HepG2 (cell line): ENCODE results near the gene KLHL21. TPM values are rescaled to one million over a fixed set of nuclear protein-coding genes. Genes with fewer than 3 reads are reported as not detected.

Experiments used
- DMAP1 ChIP-seq: IDR thresholded peaks from 2 replicates; pipeline ENCODE4 v1.6.1; 2016
- GABPA ChIP-seq, 2 experiments: IDR thresholded peaks; 2 replicates each; pipeline ENCODE4 v1.6.1; 2011 to 2016; ENCODE audit warnings: low read depth in 2 of 2, low read length in 1 of 2, missing biosample characterization in 1 of 2, missing genetic modification characterization in 1 of 2
- HNF4A ChIP-seq: sonication (generic); formaldehyde crosslinking; IDR thresholded peaks from 2 replicates; pipeline ENCODE4 v1.4.0; 2020; ENCODE audit warnings: missing genetic modification reagents
- KMT2A ChIP-seq: sonication (generic); formaldehyde crosslinking; IDR thresholded peaks from 2 replicates; pipeline ENCODE4 v1.4.0; 2020; ENCODE audit warnings: missing genetic modification reagents
- MED1 ChIP-seq: sonication (generic); formaldehyde crosslinking; IDR thresholded peaks from 2 replicates; pipeline ENCODE4 v1.4.0; 2020; ENCODE audit warnings: missing genetic modification reagents
- NFKB2 ChIP-seq: sonication (generic); formaldehyde crosslinking; IDR thresholded peaks from 2 replicates; pipeline ENCODE4 v1.4.0; 2020; ENCODE audit warnings: missing genetic modification reagents, borderline replicate concordance
- RCOR2 ChIP-seq: IDR thresholded peaks from 2 replicates; pipeline ENCODE4 v1.6.1; 2016; ENCODE audit warnings: missing biosample characterization, missing genetic modification reagents
- SETDB1 ChIP-seq: sonication (generic); formaldehyde crosslinking; IDR thresholded peaks from 2 replicates; pipeline ENCODE4 v1.5.1; 2020; ENCODE audit warnings: missing genetic modification reagents, mild to moderate bottlenecking, borderline replicate concordance
- SIX1 ChIP-seq: sonication (generic); formaldehyde crosslinking; IDR thresholded peaks from 2 replicates; pipeline ENCODE4 v1.4.0; 2020; ENCODE audit warnings: missing genetic modification reagents, borderline replicate concordance
- SMARCC2 ChIP-seq: fragments of 450-650 bp; IDR thresholded peaks from 2 replicates; pipeline ENCODE4 v1.6.1; 2017; ENCODE audit warnings: antibody characterized with exemption, mild to moderate bottlenecking
- ZKSCAN1 ChIP-seq: fragments of 150-350 bp; IDR thresholded peaks from 2 replicates; pipeline ENCODE4 v1.6.1; 2014; ENCODE audit warnings: low read length
- ZNF296 ChIP-seq: sonication (generic); formaldehyde crosslinking; conservative IDR thresholded peaks from 2 replicates; pipeline ENCODE4 v1.5.0; 2020; ENCODE audit warnings: mild to moderate bottlenecking, missing genetic modification reagents
- ZNF577 ChIP-seq: sonication (generic); formaldehyde crosslinking; IDR thresholded peaks from 2 replicates; pipeline ENCODE4 v1.4.0; 2020; ENCODE audit warnings: mild to moderate bottlenecking, low read depth, missing genetic modification reagents, borderline replicate concordance
- ZNF782 ChIP-seq: sonication (generic); formaldehyde crosslinking; IDR thresholded peaks from 2 replicates; pipeline ENCODE4 v1.4.0; 2020; ENCODE audit warnings: missing genetic modification reagents, mild to moderate bottlenecking, borderline replicate concordance
- polyA plus RNA-seq, 8 experiments: library from polyadenylated mRNA; depleted of rRNA in 3 of 8; stranded (reverse) in 7 of 8; unstranded in 1 of 8; fragments of >200 nt; fragmentation: Illumina TruSeq in 4 of 8; extraction: Trizol in 4 of 8; gene quantifications; 2 replicates each; pipeline versions ENCODE4 v1.2.1 to v1.2.3, GENCODE V29; 2011 to 2016; ENCODE audit warnings: low read depth in 4 of 8, missing spikeins in 1 of 8, mixed read lengths in 1 of 8; ENCODE audit not compliant: insufficient read depth in 1 of 8
- total RNA-seq, 5 experiments: library from RNA; depleted of rRNA; stranded (reverse); fragments of >200 nt; fragmentation: Illumina TruSeq; extraction: Trizol; gene quantifications; 2 replicates each; pipeline ENCODE4 v1.2.3, GENCODE V29; 2016; ENCODE audit warnings: low read depth in 1 of 5
- TF ChIP-seq, protein P1 (sequence below): sonication (generic); formaldehyde crosslinking; IDR thresholded peaks from 2 replicates; pipeline ENCODE4 v1.5.0; 2020; ENCODE audit warnings: mild to moderate bottlenecking, missing genetic modification reagents, moderate library complexity
- TF ChIP-seq, protein P2 (sequence below), 2 experiments: sonication (generic) in 1 of 2; formaldehyde crosslinking in 1 of 2; IDR thresholded peaks; 2 replicates each; pipeline versions ENCODE4 v1.6.1 to v1.9.0; 2014 to 2022; ENCODE audit warnings: antibody characterized with exemption in 1 of 2, borderline replicate concordance in 1 of 2, inconsistent platforms in 1 of 2, low read depth in 1 of 2, missing genetic modification reagents in 1 of 2
- TF ChIP-seq, protein P3 (sequence below), 2 experiments: sonication (generic) in 1 of 2; formaldehyde crosslinking in 1 of 2; IDR thresholded peaks; 2 replicates each; pipeline versions ENCODE4 v1.4.0 to v1.6.1; 2018 to 2020; ENCODE audit warnings: missing genetic modification reagents in 2 of 2, borderline replicate concordance in 1 of 2, low read depth in 1 of 2, mild to moderate bottlenecking in 1 of 2, missing biosample characterization in 1 of 2
- TF ChIP-seq, protein P4 (sequence below): sonication (generic); formaldehyde crosslinking; IDR thresholded peaks from 2 replicates; pipeline ENCODE4 v1.4.0; 2020; ENCODE audit warnings: missing genetic modification reagents

KLHL21 gene
- total and polyA plus RNA-seq, 2 of the 13 experiments (the other 11 are each of a cell fraction or from before 2014, with no cell fraction given) = 14.8 to 25.0 TPM

DNA sequence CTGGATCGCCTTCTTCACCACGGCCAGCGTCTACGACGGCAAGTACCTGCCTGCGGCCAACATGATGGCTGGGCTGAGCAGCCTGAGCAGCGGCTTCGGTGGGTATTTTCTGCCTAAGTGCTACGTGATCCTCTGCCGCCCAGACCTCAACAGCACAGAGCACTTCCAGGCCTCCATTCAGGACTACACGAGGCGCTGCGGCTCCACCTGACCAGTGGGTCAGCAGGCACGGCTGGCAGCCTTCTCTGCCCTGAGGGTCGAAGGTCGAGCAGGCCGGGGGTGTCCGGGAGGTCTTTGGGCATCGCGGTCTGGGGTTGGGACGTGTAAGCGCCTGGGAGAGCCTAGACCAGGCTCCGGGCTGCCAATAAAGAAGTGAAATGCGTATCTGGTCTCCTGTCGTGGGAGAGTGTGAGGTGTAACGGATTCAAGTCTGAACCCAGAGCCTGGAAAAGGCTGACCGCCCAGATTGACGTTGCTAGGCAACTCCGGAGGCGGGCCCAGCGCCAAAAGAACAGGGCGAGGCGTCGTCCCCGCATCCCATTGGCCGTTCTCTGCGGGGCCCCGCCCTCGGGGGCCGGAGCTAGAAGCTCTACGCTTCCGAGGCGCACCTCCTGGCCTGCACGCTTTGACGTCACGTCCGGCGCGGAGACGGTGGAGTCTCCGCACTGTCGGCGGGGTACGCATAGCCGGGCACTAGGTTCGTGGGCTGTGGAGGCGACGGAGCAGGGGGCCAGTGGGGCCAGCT, 23.1 kb downstream of the KLHL21 start, which contains the start of gene ZBTB48 (continued):
- TF ChIP-seq ZNF577 (CRISPR knock-in tag) = no peak
- TF ChIP-seq, protein P1, sequence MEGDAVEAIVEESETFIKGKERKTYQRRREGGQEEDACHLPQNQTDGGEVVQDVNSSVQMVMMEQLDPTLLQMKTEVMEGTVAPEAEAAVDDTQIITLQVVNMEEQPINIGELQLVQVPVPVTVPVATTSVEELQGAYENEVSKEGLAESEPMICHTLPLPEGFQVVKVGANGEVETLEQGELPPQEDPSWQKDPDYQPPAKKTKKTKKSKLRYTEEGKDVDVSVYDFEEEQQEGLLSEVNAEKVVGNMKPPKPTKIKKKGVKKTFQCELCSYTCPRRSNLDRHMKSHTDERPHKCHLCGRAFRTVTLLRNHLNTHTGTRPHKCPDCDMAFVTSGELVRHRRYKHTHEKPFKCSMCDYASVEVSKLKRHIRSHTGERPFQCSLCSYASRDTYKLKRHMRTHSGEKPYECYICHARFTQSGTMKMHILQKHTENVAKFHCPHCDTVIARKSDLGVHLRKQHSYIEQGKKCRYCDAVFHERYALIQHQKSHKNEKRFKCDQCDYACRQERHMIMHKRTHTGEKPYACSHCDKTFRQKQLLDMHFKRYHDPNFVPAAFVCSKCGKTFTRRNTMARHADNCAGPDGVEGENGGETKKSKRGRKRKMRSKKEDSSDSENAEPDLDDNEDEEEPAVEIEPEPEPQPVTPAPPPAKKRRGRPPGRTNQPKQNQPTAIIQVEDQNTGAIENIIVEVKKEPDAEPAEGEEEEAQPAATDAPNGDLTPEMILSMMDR (CRISPR knock-in tag) = peak; percentile 45
- TF ChIP-seq NFKB2 (CRISPR knock-in tag) = no peak
- TF ChIP-seq MED1 (CRISPR knock-in tag) = 0 out of 2 replicates have a peak, but pooled peaks have one; percentile 34
- TF ChIP-seq ZKSCAN1 = no peak
- no peak for TF ChIP-seq RCOR2 (CRISPR knock-in tag)
- TF ChIP-seq, protein P2, sequence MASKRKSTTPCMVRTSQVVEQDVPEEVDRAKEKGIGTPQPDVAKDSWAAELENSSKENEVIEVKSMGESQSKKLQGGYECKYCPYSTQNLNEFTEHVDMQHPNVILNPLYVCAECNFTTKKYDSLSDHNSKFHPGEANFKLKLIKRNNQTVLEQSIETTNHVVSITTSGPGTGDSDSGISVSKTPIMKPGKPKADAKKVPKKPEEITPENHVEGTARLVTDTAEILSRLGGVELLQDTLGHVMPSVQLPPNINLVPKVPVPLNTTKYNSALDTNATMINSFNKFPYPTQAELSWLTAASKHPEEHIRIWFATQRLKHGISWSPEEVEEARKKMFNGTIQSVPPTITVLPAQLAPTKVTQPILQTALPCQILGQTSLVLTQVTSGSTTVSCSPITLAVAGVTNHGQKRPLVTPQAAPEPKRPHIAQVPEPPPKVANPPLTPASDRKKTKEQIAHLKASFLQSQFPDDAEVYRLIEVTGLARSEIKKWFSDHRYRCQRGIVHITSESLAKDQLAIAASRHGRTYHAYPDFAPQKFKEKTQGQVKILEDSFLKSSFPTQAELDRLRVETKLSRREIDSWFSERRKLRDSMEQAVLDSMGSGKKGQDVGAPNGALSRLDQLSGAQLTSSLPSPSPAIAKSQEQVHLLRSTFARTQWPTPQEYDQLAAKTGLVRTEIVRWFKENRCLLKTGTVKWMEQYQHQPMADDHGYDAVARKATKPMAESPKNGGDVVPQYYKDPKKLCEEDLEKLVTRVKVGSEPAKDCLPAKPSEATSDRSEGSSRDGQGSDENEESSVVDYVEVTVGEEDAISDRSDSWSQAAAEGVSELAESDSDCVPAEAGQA (IDR thresholded peaks at IDR 0.05; ENCODE audit: low read depth) = peak; percentile 66
- TF ChIP-seq, protein P2 (CRISPR knock-in tag; IDR thresholded peaks at IDR 0.05; ENCODE audit: borderline replicate concordance) = no peak
- TF ChIP-seq, protein P3, sequence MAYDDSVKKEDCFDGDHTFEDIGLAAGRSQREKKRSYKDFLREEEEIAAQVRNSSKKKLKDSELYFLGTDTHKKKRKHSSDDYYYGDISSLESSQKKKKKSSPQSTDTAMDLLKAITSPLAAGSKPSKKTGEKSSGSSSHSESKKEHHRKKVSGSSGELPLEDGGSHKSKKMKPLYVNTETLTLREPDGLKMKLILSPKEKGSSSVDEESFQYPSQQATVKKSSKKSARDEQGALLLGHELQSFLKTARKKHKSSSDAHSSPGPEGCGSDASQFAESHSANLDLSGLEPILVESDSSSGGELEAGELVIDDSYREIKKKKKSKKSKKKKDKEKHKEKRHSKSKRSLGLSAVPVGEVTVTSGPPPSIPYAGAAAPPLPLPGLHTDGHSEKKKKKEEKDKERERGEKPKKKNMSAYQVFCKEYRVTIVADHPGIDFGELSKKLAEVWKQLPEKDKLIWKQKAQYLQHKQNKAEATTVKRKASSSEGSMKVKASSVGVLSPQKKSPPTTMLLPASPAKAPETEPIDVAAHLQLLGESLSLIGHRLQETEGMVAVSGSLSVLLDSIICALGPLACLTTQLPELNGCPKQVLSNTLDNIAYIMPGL (CRISPR knock-in tag; IDR thresholded peaks at IDR 0.05; ENCODE audit: borderline replicate concordance in 1 of 2, low read depth in 1 of 2) = 0 out of 4 replicates have a peak, but pooled peaks have one; percentile 20 to 23
- TF ChIP-seq ZNF296 (CRISPR knock-in tag) = 0 out of 2 replicates have a peak, but pooled peaks have one; percentile 42
- TF ChIP-seq SIX1 (CRISPR knock-in tag) = no peak
- peak; percentile 50 for TF ChIP-seq HNF4A (CRISPR knock-in tag)
- TF ChIP-seq DMAP1 (CRISPR knock-in tag) = 0 out of 2 replicates have a peak, but pooled peaks have one; percentile 66
- TF ChIP-seq SETDB1 (CRISPR knock-in tag) = no peak
- peak; percentile 77 for TF ChIP-seq GABPA (IDR thresholded peaks at IDR 0.05; ENCODE audit: low read depth, low read length)
- peak; percentile 94 for TF ChIP-seq GABPA (CRISPR knock-in tag; IDR thresholded peaks at IDR 0.05; ENCODE audit: low read depth)
- TF ChIP-seq KMT2A (CRISPR knock-in tag) = no peak
- TF ChIP-seq, protein P4, sequence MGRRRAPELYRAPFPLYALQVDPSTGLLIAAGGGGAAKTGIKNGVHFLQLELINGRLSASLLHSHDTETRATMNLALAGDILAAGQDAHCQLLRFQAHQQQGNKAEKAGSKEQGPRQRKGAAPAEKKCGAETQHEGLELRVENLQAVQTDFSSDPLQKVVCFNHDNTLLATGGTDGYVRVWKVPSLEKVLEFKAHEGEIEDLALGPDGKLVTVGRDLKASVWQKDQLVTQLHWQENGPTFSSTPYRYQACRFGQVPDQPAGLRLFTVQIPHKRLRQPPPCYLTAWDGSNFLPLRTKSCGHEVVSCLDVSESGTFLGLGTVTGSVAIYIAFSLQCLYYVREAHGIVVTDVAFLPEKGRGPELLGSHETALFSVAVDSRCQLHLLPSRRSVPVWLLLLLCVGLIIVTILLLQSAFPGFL (CRISPR knock-in tag) = no peak
- TF ChIP-seq ZNF782 (CRISPR knock-in tag) = peak; percentile 64; the same call in 1 of the 2 replicates
- no peak for TF ChIP-seq SMARCC2
